Natural killer cell (primary cell): ENCODE results near the gene ADGRD1. TPM values are rescaled to one million over a fixed set of nuclear protein-coding genes. Genes with fewer than 3 reads are reported as not detected.

Experiments used
- ATAC-seq, 3 donors: fragments of 150-1000 bp in 2 of 3; fragments of 200-7000 bp in 1 of 3; cut with Tn5 transposase; 1 replicate in 1 of 3; 2 replicates in 2 of 3; pipeline ENCODE4 v1.10.0; 2021; ENCODE audit warnings: mild to moderate bottlenecking in 2 of 3, moderate library complexity in 2 of 3
- DNase-seq, 2 donors: peaks; one replicate each; pipeline versions ENCODE4 v3.0.0 to v3.0.0-alpha.2; 2013 to 2021; ENCODE audit warnings: mixed read lengths in 1 of 2
- H3K27ac ChIP-seq: one replicate; pipeline ENCODE4 v1.5.1; 2013; ENCODE audit warnings: mild to moderate bottlenecking, low read length
- H3K27me3 ChIP-seq: one replicate; pipeline ENCODE4 v1.6.1; 2013; ENCODE audit warnings: low read length; ENCODE audit not compliant: control insufficient read depth, insufficient read depth
- H3K36me3 ChIP-seq: one replicate; pipeline ENCODE4 v1.6.1; 2013; ENCODE audit warnings: low read length; ENCODE audit not compliant: control insufficient read depth, insufficient read depth
- H3K4me1 ChIP-seq: one replicate; pipeline ENCODE4 v1.6.1; 2013; ENCODE audit warnings: low read length; ENCODE audit not compliant: control insufficient read depth, insufficient read depth
- H3K4me3 ChIP-seq: one replicate; pipeline ENCODE4 v1.5.1; 2013; ENCODE audit warnings: low read length
- H3K9me3 ChIP-seq: one replicate; pipeline ENCODE4 v1.6.1; 2013; ENCODE audit warnings: low read length; ENCODE audit not compliant: control insufficient read depth, insufficient read depth
- H3K27ac Mint-ChIP-seq, 2 donors: one replicate each; pipeline ENCODE4 v1.8.0; 2022; ENCODE audit warnings: mild to moderate bottlenecking in 2 of 2, mixed read lengths in 2 of 2, moderate library complexity in 1 of 2
- H3K27me3 Mint-ChIP-seq, 2 donors: one replicate each; pipeline ENCODE4 v1.8.0; 2022; ENCODE audit warnings: low read depth in 2 of 2, mixed read lengths in 2 of 2
- H3K36me3 Mint-ChIP-seq: one replicate; pipeline ENCODE4 v1.8.0; 2022; ENCODE audit warnings: mixed read lengths
- H3K4me1 Mint-ChIP-seq, 2 donors: one replicate each; pipeline ENCODE4 v1.8.0; 2022; ENCODE audit warnings: mixed read lengths in 2 of 2
- H3K4me3 Mint-ChIP-seq: one replicate; pipeline ENCODE4 v1.8.0; 2022; ENCODE audit warnings: mild to moderate bottlenecking, moderate library complexity, mixed read lengths
- H3K9me3 Mint-ChIP-seq, 2 donors: one replicate each; pipeline ENCODE4 v1.8.0; 2022; ENCODE audit warnings: mixed read lengths in 2 of 2
- WGBS: methylation state at CpG from one replicate; pipeline ENCODE4 v1.1.7; 2013; ENCODE audit warnings: missing lambda C conversion rate; ENCODE audit not compliant: insufficient coverage; 5-methylcytosine and 5-hydroxymethylcytosine counted together
- intact Hi-C: fragments of 100-400 bp; cut with micrococcal nuclease; formaldehyde crosslinking; loops from one replicate; pipeline ENCODE4 v1.14.2; 2022
- total RNA-seq, 4 donors: library from RNA; stranded (reverse); fragments of 120-200 nt in 1 of 4; gene quantifications; one replicate each; pipeline versions ENCODE4 v1.2.3 to v1.2.4, GENCODE V29; 2013 to 2022
- TF ChIP-seq, protein P1 (sequence below): fragments of 200-600 bp; IDR thresholded peaks from one replicate; pipeline ENCODE4 v1.8.0; 2022; ENCODE audit warnings: antibody characterized with exemption

ADGRD1 gene
- total RNA-seq, 3 donors from 2014 or later (not counting 1 experiment from before 2014, with no cell fraction given): 0.50 to 3.9 (median 1.4) TPM

- H3K4me1 ChIP-seq: peaks cover 3% of the 10 kb centered on the region
- H3K27ac ChIP-seq: no peak overlapping the region
- no peak overlapping the region for H3K27ac Mint-ChIP-seq
- no peak for ATAC-seq
- intact Hi-C loops: no loop called here
- H3K27me3 Mint-ChIP-seq: no peaks in the 10 kb centered on the region
- no peak for DNase-seq
- TF ChIP-seq, protein P1, sequence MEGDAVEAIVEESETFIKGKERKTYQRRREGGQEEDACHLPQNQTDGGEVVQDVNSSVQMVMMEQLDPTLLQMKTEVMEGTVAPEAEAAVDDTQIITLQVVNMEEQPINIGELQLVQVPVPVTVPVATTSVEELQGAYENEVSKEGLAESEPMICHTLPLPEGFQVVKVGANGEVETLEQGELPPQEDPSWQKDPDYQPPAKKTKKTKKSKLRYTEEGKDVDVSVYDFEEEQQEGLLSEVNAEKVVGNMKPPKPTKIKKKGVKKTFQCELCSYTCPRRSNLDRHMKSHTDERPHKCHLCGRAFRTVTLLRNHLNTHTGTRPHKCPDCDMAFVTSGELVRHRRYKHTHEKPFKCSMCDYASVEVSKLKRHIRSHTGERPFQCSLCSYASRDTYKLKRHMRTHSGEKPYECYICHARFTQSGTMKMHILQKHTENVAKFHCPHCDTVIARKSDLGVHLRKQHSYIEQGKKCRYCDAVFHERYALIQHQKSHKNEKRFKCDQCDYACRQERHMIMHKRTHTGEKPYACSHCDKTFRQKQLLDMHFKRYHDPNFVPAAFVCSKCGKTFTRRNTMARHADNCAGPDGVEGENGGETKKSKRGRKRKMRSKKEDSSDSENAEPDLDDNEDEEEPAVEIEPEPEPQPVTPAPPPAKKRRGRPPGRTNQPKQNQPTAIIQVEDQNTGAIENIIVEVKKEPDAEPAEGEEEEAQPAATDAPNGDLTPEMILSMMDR: no peak
- WGBS: 78% methylated on average over 19 of the region's 19 CpGs
- H3K9me3 Mint-ChIP-seq: no peaks in the 10 kb centered on the region
- no peak overlapping the region for H3K4me3 Mint-ChIP-seq
- no peaks in the 10 kb centered on the region for H3K36me3 Mint-ChIP-seq
- peaks cover 6% of the 10 kb centered on the region for H3K9me3 ChIP-seq
- no peaks in the 10 kb centered on the region for H3K36me3 ChIP-seq
- no peak overlapping the region for H3K4me3 ChIP-seq
- no peaks in the 10 kb centered on the region for H3K27me3 ChIP-seq
- peaks cover 10 to 13% of the 10 kb centered on the region in 2 donors for H3K4me1 Mint-ChIP-seq
Observed at GRCh38 chr12:131133015-131133905, 179.6 kb downstream of the ADGRD1 start.

DNA sequence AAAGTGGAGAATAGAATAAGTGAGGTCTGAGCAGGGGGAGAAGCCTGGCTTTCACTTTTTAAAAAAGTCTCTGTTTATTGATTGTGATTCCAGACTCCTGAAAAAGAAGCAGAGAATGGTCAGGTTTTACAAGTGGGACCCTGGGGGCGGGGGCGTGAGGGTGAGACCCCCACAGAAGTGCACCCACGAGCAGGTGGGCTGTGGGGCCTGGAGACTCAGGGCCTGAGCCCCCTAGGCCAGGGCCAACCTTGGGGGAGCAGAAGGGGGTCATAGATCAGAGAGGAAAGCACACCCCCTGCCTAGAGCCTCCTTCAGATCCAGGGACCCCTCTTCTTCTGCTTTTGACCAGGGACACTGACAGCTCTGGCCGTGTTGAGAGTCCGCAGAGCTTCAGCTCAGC, 180.3 kb downstream of the ADGRD1 start:
- Mint-ChIP-seq H3K27me3 (no peaks in the 10 kb centered on the region), H3K27ac (no peak overlapping the region), H3K9me3 (no peaks in the 10 kb centered on the region), H3K4me3 (no peak overlapping the region), H3K4me1 (peaks cover 10 to 13% of the 10 kb centered on the region in 2 donors), H3K36me3 (no peaks in the 10 kb centered on the region)
- H3K4me3 ChIP-seq: no peak overlapping the region
- H3K27me3 ChIP-seq: no peaks in the 10 kb centered on the region
- ATAC-seq (no peak), DNase-seq (no peak)
- TF ChIP-seq, protein P1: no peak
- H3K9me3 ChIP-seq: no peaks in the 10 kb centered on the region
- peaks cover 3% of the 10 kb centered on the region for H3K4me1 ChIP-seq
- WGBS: 76% methylated on average over 5 of the region's 5 CpGs
- no peaks in the 10 kb centered on the region for H3K36me3 ChIP-seq
- intact Hi-C loops: no loop called here
- H3K27ac ChIP-seq: no peak overlapping the region

DNA sequence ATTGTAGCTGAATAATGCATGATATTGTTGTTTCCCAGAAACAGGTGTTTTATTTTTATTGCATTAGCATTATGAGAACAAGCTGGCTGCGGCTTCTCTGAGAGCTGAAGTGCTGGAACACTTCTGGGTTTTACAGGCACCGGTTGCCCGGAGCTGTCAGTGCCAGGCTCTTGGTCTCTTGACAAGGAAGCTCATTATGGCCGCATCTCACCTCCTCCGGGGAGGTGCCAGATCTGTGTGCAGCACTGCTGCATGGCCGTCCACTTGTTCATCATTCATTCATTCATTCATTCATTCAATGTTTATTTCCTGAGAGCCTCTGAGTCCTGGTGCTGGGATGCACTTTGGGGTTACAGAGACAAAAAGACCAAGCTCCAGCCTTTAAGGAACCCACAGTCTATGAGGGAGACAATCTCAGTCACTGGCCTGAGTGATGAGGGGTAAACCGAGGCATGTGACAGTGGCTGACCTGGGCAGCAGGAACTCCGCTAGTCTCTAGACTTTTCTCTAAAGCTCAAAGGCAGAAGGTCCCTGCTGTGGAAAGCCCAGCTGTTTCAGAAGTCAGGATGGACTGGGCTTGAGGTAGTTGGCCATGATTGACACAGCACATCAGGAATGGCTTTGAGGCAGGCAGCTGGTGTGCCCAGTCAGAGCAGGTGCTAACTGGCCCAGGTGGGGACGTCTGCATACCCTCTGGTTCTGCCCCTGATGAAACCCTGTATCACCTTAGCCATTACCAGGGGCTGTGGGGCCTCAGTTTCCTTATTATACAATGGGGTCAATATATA, 181.0 kb downstream of the ADGRD1 start:
- TF ChIP-seq, protein P1: no peak
- Mint-ChIP-seq H3K4me1 (peaks cover 5 to 7% of the 10 kb centered on the region in 2 donors), H3K27ac (no peak overlapping the region), H3K36me3 (no peaks in the 10 kb centered on the region), H3K4me3 (no peak overlapping the region), H3K27me3 (no peaks in the 10 kb centered on the region), H3K9me3 (no peaks in the 10 kb centered on the region)
- H3K36me3 ChIP-seq: no peaks in the 10 kb centered on the region
- WGBS: 83% methylated on average over 9 of the region's 9 CpGs
- no peaks in the 10 kb centered on the region for H3K9me3 ChIP-seq
- peaks cover 3% of the 10 kb centered on the region for H3K4me1 ChIP-seq
- ATAC-seq (no peak), DNase-seq (no peak)
- no peak overlapping the region for H3K4me3 ChIP-seq
- intact Hi-C loops: no loop called here
- H3K27ac ChIP-seq: no peak overlapping the region
- H3K27me3 ChIP-seq: no peaks in the 10 kb centered on the region
